Measurements from ENCODE around the gene PTPRN2.

DNA sequence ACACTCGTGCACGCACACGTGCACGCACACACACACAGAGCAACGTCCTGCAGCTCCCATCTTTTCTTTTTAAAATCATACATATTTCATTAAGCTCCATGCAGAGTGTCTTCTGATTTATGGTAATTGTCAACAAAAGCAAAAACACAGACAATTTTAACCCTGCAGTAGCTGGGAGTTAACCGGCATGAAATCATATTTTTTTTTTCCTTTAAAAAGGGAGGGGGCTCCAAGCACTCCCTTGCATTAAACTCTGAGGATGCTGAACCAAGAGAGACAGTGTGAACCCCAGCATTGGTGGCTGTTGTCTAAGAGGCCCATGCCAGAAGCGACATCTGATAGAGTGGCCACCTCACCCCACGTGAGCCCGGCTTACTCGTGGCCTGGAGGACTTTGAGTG is 708.2 kb downstream of the PTPRN2 start:
- TF ChIP-seq, protein P1, sequence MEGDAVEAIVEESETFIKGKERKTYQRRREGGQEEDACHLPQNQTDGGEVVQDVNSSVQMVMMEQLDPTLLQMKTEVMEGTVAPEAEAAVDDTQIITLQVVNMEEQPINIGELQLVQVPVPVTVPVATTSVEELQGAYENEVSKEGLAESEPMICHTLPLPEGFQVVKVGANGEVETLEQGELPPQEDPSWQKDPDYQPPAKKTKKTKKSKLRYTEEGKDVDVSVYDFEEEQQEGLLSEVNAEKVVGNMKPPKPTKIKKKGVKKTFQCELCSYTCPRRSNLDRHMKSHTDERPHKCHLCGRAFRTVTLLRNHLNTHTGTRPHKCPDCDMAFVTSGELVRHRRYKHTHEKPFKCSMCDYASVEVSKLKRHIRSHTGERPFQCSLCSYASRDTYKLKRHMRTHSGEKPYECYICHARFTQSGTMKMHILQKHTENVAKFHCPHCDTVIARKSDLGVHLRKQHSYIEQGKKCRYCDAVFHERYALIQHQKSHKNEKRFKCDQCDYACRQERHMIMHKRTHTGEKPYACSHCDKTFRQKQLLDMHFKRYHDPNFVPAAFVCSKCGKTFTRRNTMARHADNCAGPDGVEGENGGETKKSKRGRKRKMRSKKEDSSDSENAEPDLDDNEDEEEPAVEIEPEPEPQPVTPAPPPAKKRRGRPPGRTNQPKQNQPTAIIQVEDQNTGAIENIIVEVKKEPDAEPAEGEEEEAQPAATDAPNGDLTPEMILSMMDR (IDR thresholded peaks at IDR 0.05 in 2 of 3, conservative IDR thresholded peaks at IDR 0.05 in 1 of 3; ENCODE audit: borderline replicate concordance in 1 of 3, insufficient read depth in 1 of 3, low read depth in 2 of 3, low read length in 2 of 3) = no peak
- no peak for TF ChIP-seq CEBPB (IDR thresholded peaks at IDR 0.05; ENCODE audit: low read depth)
- no peak for TF ChIP-seq SP1 (IDR thresholded peaks at IDR 0.05; ENCODE audit: low read depth)
- no peak for TF ChIP-seq EZH2 (IDR thresholded peaks at IDR 0.05)
- no peak for TF ChIP-seq POLR2A (IDR thresholded peaks at IDR 0.05; ENCODE audit: borderline replicate concordance, extremely low read depth, insufficient read depth, insufficient read length)
- TF ChIP-seq FOSL1 (IDR thresholded peaks at IDR 0.05; ENCODE audit: low read depth) = no peak
- no peak for TF ChIP-seq ZNF274 (IDR thresholded peaks at IDR 0.05; ENCODE audit: low read depth, low read length)
- TF ChIP-seq POLR2AphosphoS5 (IDR thresholded peaks at IDR 0.05; ENCODE audit: low read depth, low read length) = no peak
- no peak for TF ChIP-seq SIN3A (IDR thresholded peaks at IDR 0.05; ENCODE audit: low read depth)
